ENCODE measurements around the gene ABTB2. TPM values are rescaled to one million over a fixed set of nuclear protein-coding genes. Genes with fewer than 3 reads are reported as not detected.
A peak's percentile ranks its signal among the peaks of the same experiment; 100 is the strongest.

ABTB2 gene
- polyA plus RNA-seq, 2 of the 4 experiments (the other 2 are of a cell fraction), result 8.9 to 15.4 TPM

- TF ChIP-seq ATOH8 (CRISPR knock-in tag; IDR thresholded peaks at IDR 0.05; ENCODE audit: low read depth) (no peak), ZC3H11A (IDR thresholded peaks at IDR 0.05) (no peak), SMC3 (IDR thresholded peaks at IDR 0.05) (peak; percentile 100), KDM5A (IDR thresholded peaks at IDR 0.05) (peak; percentile 77; the same call in 1 of the 2 replicates), BHLHE40 (IDR thresholded peaks at IDR 0.05; ENCODE audit: low read depth, low read length) (0 out of 2 replicates have a peak, but pooled peaks have one; percentile 3)
These were observed 183.3 kb downstream of the ABTB2 start (continued) for GRCh38 chr11:34174412-34175041.

DNA sequence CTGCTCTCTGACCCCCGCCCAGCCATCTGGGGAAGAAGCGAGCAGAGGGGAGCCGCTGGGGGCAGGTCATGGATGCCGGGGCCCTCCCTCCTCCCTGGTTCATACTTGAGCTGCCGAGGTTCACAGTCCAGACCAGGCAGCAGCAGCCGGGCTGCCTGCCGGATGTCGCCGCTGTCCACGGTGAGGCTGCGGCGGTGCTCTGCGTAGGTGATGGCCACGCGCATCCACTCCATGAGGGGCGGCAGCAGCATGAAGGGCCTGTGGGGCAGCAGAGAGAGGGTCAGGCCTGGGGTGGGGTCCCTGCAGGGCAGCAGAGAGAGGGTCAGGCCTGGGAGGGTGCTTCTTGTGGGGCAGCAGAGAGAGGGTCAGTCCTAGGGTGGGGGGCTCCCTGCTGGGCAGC is 184.8 kb downstream of the ABTB2 start:
- Histone ChIP-seq H3K4me3 (no peak overlapping the region), H3K27ac (no peak overlapping the region), H3K4me2 (no peak overlapping the region), H3K4me1 (peaks cover 25% of the 10 kb centered on the region), H3K9me3 (no peaks in the 10 kb centered on the region)
- no peak for ATAC-seq
- no peak for DNase-seq (ENCODE audit: low read depth in 1 of 2, low spot score in 1 of 2)
- POLR2A ChIA-PET, result no interaction called here
- FAIRE-seq, result no peak
- CTCF ChIA-PET, result interaction anchor here (0.5 to 8.6 kb wide), 10 partner anchors 22 to 295 kb away, joined by 3 to 170 read pairs (median 16); partner anchors contain the start of gene ABTB2
- WGBS (ENCODE audit: missing lambda C conversion rate), result 93% methylated on average over 16 of the region's 16 CpGs
- TF ChIP-seq, protein P1, sequence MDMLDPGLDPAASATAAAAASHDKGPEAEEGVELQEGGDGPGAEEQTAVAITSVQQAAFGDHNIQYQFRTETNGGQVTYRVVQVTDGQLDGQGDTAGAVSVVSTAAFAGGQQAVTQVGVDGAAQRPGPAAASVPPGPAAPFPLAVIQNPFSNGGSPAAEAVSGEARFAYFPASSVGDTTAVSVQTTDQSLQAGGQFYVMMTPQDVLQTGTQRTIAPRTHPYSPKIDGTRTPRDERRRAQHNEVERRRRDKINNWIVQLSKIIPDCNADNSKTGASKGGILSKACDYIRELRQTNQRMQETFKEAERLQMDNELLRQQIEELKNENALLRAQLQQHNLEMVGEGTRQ (IDR thresholded peaks at IDR 0.05), result no peak
- TF ChIP-seq EHMT2 (IDR thresholded peaks at IDR 0.05; ENCODE audit: low read depth) (no peak), BHLHE40 (IDR thresholded peaks at IDR 0.05; ENCODE audit: low read depth, low read length) (no peak), SMC3 (IDR thresholded peaks at IDR 0.05) (no peak), GATA3 (IDR thresholded peaks at IDR 0.05; ENCODE audit: borderline replicate concordance) (no peak), HEYL (CRISPR knock-in tag; IDR thresholded peaks at IDR 0.05) (no peak), REST (IDR thresholded peaks at IDR 0.05) (no peak), ATOH8 (CRISPR knock-in tag; IDR thresholded peaks at IDR 0.05; ENCODE audit: low read depth) (no peak), KDM1A (IDR thresholded peaks at IDR 0.05; ENCODE audit: low read depth) (no peak), HOXB13 (CRISPR knock-in tag; IDR thresholded peaks at IDR 0.05; ENCODE audit: low read depth) (no peak), JUNB (IDR thresholded peaks at IDR 0.05) (no peak), POLR2AphosphoS2 (conservative IDR thresholded peaks at IDR 0.05; ENCODE audit: low read length) (no peak), CHD4 (IDR thresholded peaks at IDR 0.05; ENCODE audit: borderline replicate concordance) (no peak), CBX2 (IDR thresholded peaks at IDR 0.05; ENCODE audit: borderline replicate concordance, low read depth) (no peak), PHF8 (IDR thresholded peaks at IDR 0.05; ENCODE audit: borderline replicate concordance, low read depth) (no peak), NFE2L2 (conservative IDR thresholded peaks at IDR 0.05; ENCODE audit: low read length) (no peak), ZNF302 (CRISPR knock-in tag; IDR thresholded peaks at IDR 0.05) (no peak)
- TF ChIP-seq, protein P2, sequence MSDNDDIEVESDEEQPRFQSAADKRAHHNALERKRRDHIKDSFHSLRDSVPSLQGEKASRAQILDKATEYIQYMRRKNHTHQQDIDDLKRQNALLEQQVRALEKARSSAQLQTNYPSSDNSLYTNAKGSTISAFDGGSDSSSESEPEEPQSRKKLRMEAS (IDR thresholded peaks at IDR 0.05), result no peak
- TF ChIP-seq, protein P3, sequence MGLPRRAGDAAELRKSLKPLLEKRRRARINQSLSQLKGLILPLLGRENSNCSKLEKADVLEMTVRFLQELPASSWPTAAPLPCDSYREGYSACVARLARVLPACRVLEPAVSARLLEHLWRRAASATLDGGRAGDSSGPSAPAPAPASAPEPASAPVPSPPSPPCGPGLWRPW (IDR thresholded peaks at IDR 0.05), result no peak

Data from A549 (cell line).